HG02970 (cell line): ENCODE measurements around the gene MSX2.
"Not testable (repeated sequence)": the region's sequence is repeated elsewhere in the genome, so short reads cannot be mapped to it uniquely, and the experiment has no call there.

Experiments used
- ATAC-seq: cut with Tn5 transposase; IDR thresholded peaks from one replicate; pipeline ENCODE4 v1.9.1; 2021; ENCODE audit warnings: mild to moderate bottlenecking, moderate library complexity, moderate number of reproducible peaks; ENCODE audit not compliant: unreplicated experiment, low FRiP score

Gene MSX2

GRCh38 chr5:174732036-174733020 lies 7.9 kb downstream of the MSX2 start:
- ATAC-seq, result no peak

- ATAC-seq, result no peak
Observed at GRCh38 chr5:174733091-174733690, 8.8 kb downstream of the MSX2 start.

GRCh38 chr5:174733836-174734235 lies 9.5 kb downstream of the MSX2 start:
- no peak for ATAC-seq

- ATAC-seq, result no peak
Observed at GRCh38 chr5:174734571-174735497, 10.5 kb downstream of the MSX2 start.

- ATAC-seq, result no peak
Observed at GRCh38 chr5:174735498-174736330, 11.3 kb downstream of the MSX2 start.

GRCh38 chr5:174736331-174736721 lies 11.9 kb downstream of the MSX2 start:
- ATAC-seq, result no peak

GRCh38 chr5:174736777-174737176 lies 12.4 kb downstream of the MSX2 start:
- ATAC-seq, result no peak

- no peak for ATAC-seq
Observed at GRCh38 chr5:174737330-174737729, 12.9 kb downstream of the MSX2 start.

- ATAC-seq, result no peak
Observed at GRCh38 chr5:174741352-174741751, 17.0 kb downstream of the MSX2 start.

GRCh38 chr5:174744896-174745295 lies 20.5 kb downstream of the MSX2 start:
- ATAC-seq, result no peak

- no peak for ATAC-seq
Observed at GRCh38 chr5:174745590-174746103, 21.3 kb downstream of the MSX2 start.

GRCh38 chr5:174750711-174751110 lies 26.3 kb downstream of the MSX2 start:
- no peak for ATAC-seq

- no peak for ATAC-seq
Observed at GRCh38 chr5:174751154-174752000, 27.0 kb downstream of the MSX2 start.

GRCh38 chr5:174752121-174752520 lies 27.7 kb downstream of the MSX2 start:
- no peak for ATAC-seq

GRCh38 chr5:174755106-174755505 lies 30.7 kb downstream of the MSX2 start:
- ATAC-seq, result no peak

- ATAC-seq, result no peak
Observed at GRCh38 chr5:174759091-174759490, 34.7 kb downstream of the MSX2 start.

- no peak for ATAC-seq
Observed at GRCh38 chr5:174760721-174761120, 36.3 kb downstream of the MSX2 start.

- not testable (repeated sequence) for ATAC-seq
Observed at GRCh38 chr5:174761341-174761740, 37.0 kb downstream of the MSX2 start.

GRCh38 chr5:174764309-174764708 lies 39.9 kb downstream of the MSX2 start:
- no peak for ATAC-seq
